ENCODE data around the gene MYO1C.

DNA sequence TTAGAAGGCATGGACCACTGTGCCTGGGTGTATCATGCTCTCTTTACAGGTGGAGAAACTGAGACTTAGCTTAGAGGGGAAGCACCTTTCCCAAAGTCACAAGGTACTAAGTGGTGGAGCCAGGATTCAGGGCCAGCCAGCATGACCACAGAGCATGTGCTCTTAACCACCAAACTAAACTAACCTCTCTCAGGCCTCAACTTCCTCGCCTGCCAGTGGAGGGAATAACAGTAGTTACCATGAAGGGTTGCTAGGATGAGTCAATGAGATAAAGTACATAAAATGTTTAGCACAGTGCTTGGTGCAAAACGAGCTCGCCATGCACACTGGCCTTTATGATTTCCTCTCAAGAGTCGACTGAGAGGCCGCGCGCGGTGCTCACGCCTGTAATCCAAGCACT lies 6.4 kb upstream of the MYO1C start:
- TF ChIP-seq, protein P1, sequence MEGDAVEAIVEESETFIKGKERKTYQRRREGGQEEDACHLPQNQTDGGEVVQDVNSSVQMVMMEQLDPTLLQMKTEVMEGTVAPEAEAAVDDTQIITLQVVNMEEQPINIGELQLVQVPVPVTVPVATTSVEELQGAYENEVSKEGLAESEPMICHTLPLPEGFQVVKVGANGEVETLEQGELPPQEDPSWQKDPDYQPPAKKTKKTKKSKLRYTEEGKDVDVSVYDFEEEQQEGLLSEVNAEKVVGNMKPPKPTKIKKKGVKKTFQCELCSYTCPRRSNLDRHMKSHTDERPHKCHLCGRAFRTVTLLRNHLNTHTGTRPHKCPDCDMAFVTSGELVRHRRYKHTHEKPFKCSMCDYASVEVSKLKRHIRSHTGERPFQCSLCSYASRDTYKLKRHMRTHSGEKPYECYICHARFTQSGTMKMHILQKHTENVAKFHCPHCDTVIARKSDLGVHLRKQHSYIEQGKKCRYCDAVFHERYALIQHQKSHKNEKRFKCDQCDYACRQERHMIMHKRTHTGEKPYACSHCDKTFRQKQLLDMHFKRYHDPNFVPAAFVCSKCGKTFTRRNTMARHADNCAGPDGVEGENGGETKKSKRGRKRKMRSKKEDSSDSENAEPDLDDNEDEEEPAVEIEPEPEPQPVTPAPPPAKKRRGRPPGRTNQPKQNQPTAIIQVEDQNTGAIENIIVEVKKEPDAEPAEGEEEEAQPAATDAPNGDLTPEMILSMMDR (IDR thresholded peaks at IDR 0.05; ENCODE audit: low read length) = no peak
- TF ChIP-seq EZH2 (IDR thresholded peaks at IDR 0.05; ENCODE audit: borderline replicate concordance, low read length) = no peak
